ENCODE data around the gene PHACTR3.

The PHACTR3 gene

GRCh38 chr20:59731376-59731775 is 127.0 kb downstream of the PHACTR3 start:
- Histone ChIP-seq H3F3A (ENCODE audit: insufficient read depth, low read length) (no peaks in the 10 kb centered on the region), H3K9ac (ENCODE audit: low read length) (no peak overlapping the region), H3K79me2 (ENCODE audit: low read length) (no peaks in the 10 kb centered on the region), H3K4me2 (ENCODE audit: low read depth, low read length) (no peak overlapping the region), H3K4me1 (ENCODE audit: low read length) (no peaks in the 10 kb centered on the region), H3K36me3 (replicated peaks; ENCODE audit: insufficient read depth, low read length) (no peaks in the 10 kb centered on the region), H3K27ac (ENCODE audit: low read length) (no peak overlapping the region), H3K9me3 (replicated peaks; ENCODE audit: insufficient read depth, low read length) (no peaks in the 10 kb centered on the region), H3K9me2 (replicated peaks; ENCODE audit: insufficient read depth, low read length) (no peaks in the 10 kb centered on the region), H3K27me3 (replicated peaks; ENCODE audit: insufficient read depth, low read length) (peaks cover 45% of the 10 kb centered on the region), H3K4me3 (ENCODE audit: low read length) (no peak overlapping the region), H4K20me1 (ENCODE audit: insufficient read depth, low read length) (no peaks in the 10 kb centered on the region), H2AFZ (ENCODE audit: low read length) (no peak overlapping the region)
- DNase-seq, result no peak
- TF ChIP-seq CTCF (IDR thresholded peaks at IDR 0.05; ENCODE audit: low read length) (no peak), EZH2phosphoT487 (IDR thresholded peaks at IDR 0.05; ENCODE audit: low read length) (no peak), EZH2 (optimal IDR thresholded peaks at IDR 0.05; ENCODE audit: low read depth, low read length) (no peak)

- H3K4me1 ChIP-seq (ENCODE audit: low read length), result no peaks in the 10 kb centered on the region
- H3K36me3 ChIP-seq (replicated peaks; ENCODE audit: insufficient read depth, low read length), result no peaks in the 10 kb centered on the region
- H3K27me3 ChIP-seq (replicated peaks; ENCODE audit: insufficient read depth, low read length), result peaks cover 36% of the 10 kb centered on the region
- H3F3A ChIP-seq (ENCODE audit: insufficient read depth, low read length), result no peaks in the 10 kb centered on the region
- no peaks in the 10 kb centered on the region for H3K9me3 ChIP-seq (replicated peaks; ENCODE audit: insufficient read depth, low read length)
- TF ChIP-seq EZH2phosphoT487 (IDR thresholded peaks at IDR 0.05; ENCODE audit: low read length), result no peak
- no peak for TF ChIP-seq CTCF (IDR thresholded peaks at IDR 0.05; ENCODE audit: low read length)
- no peak for TF ChIP-seq EZH2 (optimal IDR thresholded peaks at IDR 0.05; ENCODE audit: low read depth, low read length)
- H3K4me2 ChIP-seq (ENCODE audit: low read depth, low read length), result no peak overlapping the region
- H2AFZ ChIP-seq (ENCODE audit: low read length), result no peak overlapping the region
- H3K4me3 ChIP-seq (ENCODE audit: low read length), result no peak overlapping the region
- H3K9me2 ChIP-seq (replicated peaks; ENCODE audit: insufficient read depth, low read length), result no peaks in the 10 kb centered on the region
- no peaks in the 10 kb centered on the region for H3K79me2 ChIP-seq (ENCODE audit: low read length)
- DNase-seq, result no peak
- no peaks in the 10 kb centered on the region for H4K20me1 ChIP-seq (ENCODE audit: insufficient read depth, low read length)
- no peak overlapping the region for H3K9ac ChIP-seq (ENCODE audit: low read length)
- no peak overlapping the region for H3K27ac ChIP-seq (ENCODE audit: low read length)
Observed at GRCh38 chr20:59733351-59733750, 129.0 kb downstream of the PHACTR3 start.

GRCh38 chr20:59735486-59735885 is 131.1 kb downstream of the PHACTR3 start:
- Histone ChIP-seq H3K79me2 (ENCODE audit: low read length) (no peaks in the 10 kb centered on the region), H3K4me2 (ENCODE audit: low read depth, low read length) (no peak overlapping the region), H2AFZ (ENCODE audit: low read length) (no peak overlapping the region), H3K27me3 (replicated peaks; ENCODE audit: insufficient read depth, low read length) (peaks cover 51% of the 10 kb centered on the region), H3K4me3 (ENCODE audit: low read length) (no peak overlapping the region), H4K20me1 (ENCODE audit: insufficient read depth, low read length) (no peaks in the 10 kb centered on the region), H3K36me3 (replicated peaks; ENCODE audit: insufficient read depth, low read length) (no peaks in the 10 kb centered on the region), H3K4me1 (ENCODE audit: low read length) (no peaks in the 10 kb centered on the region), H3K9me3 (replicated peaks; ENCODE audit: insufficient read depth, low read length) (no peaks in the 10 kb centered on the region), H3F3A (ENCODE audit: insufficient read depth, low read length) (no peaks in the 10 kb centered on the region), H3K9ac (ENCODE audit: low read length) (no peak overlapping the region), H3K27ac (ENCODE audit: low read length) (no peak overlapping the region), H3K9me2 (replicated peaks; ENCODE audit: insufficient read depth, low read length) (no peaks in the 10 kb centered on the region)
- no peak for TF ChIP-seq EZH2phosphoT487 (IDR thresholded peaks at IDR 0.05; ENCODE audit: low read length)
- TF ChIP-seq EZH2 (optimal IDR thresholded peaks at IDR 0.05; ENCODE audit: low read depth, low read length), result no peak
- no peak for TF ChIP-seq CTCF (IDR thresholded peaks at IDR 0.05; ENCODE audit: low read length)
- no peak for DNase-seq

Data from MM.1S (cell line).